OCI-LY7 (cell line): ENCODE results near the gene SLC39A8.

Experiments
- CTCF ChIP-seq: fragments of 200-600 bp; sonication (generic); conservative IDR thresholded peaks from 2 replicates; pipeline ENCODE4 v1.5.1; 2014; ENCODE audit warnings: mild to moderate bottlenecking, antibody characterized with exemption, low read length, moderate library complexity, mixed read lengths
- EZH2phosphoT487 ChIP-seq: fragments of 200-600 bp; sonication (generic); IDR thresholded peaks from 2 replicates; pipeline ENCODE4 v1.6.1; 2018; ENCODE audit warnings: low read depth, borderline replicate concordance, mild to moderate bottlenecking, mixed run types, antibody characterized with exemption, low read length, moderate library complexity, mixed read lengths

- TF ChIP-seq CTCF (no peak), EZH2phosphoT487 (no peak)
Observed at GRCh38 chr4:102321260-102321995, 23.9 kb downstream of the SLC39A8 start.
